GM04504 (cell line): ENCODE measurements around the gene LRRK1.

ENCODE experiments used
- DNase-seq: peaks from one replicate; pipeline ENCODE4 v3.0.0-alpha.2; 2012; ENCODE audit warnings: low read depth

LRRK1 gene

GRCh38 chr15:101112336-101113113 lies 193.4 kb downstream of the LRRK1 start:
- DNase-seq, result no peak

DNA sequence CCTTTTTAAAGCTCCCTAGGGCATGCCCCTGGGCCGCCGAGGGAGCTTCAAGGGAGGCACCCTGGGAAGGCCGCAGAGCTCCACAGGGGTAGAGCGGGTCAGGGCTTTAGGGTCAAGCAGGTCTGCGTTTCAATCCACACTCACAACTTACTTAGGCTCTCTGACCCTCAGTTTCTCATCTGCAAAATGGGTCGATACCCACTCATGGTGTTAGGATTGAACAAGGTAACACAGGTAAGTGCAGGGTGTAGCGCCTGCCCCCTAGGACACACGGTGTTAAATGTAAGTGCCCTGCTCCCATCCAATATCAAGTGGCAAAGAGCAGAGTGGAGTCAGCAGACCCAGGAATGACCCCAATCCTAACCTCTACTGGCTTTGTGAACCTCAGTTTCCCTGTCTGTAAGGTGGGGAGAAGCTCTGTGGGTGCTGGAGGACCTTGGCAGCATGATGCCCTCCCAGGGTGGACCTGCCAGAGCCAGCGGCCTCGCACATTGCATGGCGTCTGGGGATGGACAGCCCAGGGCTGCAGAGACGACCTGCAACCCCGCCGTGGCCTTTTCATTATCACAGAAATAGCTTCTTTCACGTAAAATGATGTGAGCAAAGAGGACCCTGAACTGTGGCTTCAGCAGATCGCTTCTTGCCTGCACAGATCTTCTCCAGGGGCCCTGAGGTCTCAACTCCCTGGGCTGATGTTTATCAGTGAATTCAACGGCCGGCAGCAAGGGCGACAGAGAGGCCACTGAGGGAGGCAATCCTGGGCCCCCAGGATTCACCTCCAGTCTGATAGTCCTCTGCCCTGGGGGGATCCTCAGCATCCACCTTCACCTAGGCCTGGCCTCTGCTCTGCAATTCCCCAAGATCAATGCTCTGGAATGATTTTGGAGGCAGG lies 194.2 kb downstream of the LRRK1 start:
- DNase-seq, result no peak

- no peak for DNase-seq
Measured at GRCh38 chr15:101114166-101114565, 195.0 kb downstream of the LRRK1 start.

DNA sequence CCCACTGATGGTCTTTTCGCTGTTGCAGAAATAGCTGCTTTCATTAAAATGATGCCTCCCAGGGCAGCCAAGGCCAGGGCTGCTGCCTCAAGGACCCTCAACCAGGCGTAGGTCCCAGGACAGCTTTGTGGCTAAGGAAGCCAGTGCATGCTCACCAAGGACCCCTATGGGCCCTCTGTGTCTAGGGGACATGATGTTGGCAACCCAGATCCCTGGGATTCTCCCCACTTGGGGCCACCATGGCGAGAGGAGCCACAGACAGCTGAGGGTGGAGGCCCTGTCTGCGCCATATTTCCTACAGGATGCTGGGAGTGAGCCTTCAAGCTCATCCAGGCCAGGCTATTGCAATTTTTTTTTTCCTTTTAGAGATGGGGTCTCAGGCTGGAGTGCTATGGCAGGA lies 195.5 kb downstream of the LRRK1 start:
- no peak for DNase-seq

DNA sequence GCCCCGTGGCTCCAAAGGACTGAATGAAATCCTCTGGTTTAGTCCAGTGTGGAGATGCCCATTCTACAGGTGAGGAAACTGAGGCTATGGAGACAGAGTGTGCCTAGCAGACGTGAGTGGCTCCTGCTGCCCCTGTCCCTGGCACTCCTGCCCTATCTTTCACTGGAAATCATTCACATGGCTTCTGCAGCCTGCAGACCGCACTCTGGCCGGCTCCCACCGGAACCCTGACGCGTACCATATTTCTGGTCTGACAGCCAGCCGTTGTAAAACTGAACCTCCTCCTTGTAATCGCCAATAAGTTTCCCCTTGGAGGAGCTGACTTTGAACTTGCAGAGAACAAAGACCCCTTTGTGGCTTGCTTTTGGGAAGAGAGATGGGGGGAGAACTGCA lies 196.2 kb downstream of the LRRK1 start:
- no peak for DNase-seq

DNA sequence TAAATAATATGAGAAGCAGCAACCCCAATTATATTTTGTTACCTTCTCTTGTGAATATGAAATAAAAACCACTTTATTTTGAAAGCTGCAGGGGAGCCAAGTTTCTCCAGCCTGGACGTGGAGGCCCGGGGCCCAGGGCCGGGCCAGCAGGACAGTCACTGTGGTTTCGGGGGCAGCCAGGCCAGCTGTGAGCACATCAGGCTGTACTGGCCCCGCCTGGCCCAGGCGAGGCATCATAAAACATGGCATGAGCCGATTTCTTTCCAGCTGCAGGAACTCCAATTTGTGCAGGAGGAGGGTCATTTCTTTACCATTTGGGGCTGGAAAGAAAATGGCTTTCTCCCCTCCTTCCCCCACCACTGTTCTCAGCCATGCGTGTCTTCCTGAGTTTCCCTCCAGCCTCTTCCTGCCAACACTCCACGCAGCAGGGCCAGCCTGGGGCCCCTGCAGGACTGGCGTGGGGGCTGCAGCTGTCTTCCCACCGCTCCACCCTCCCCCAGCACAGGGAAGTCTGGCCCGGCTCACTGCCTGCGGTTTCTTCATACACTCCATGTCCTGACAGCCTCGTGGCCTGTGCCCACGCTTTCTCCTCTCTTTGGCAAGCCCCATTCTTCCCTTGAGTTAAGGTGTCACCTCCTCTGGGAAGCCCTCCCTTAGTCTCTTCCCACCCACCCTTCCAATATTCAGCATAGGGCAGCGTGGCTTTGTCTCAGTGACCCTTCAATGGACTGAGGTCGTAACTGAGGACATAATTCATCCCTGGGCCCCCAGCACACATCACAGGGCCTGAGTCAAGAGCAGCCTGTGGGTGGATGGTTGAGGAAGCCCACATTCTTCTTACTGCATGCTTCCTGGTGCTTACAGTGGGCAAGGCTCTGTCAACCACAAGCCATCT lies 196.9 kb downstream of the LRRK1 start:
- DNase-seq, result no peak

- no peak for DNase-seq
Measured at GRCh38 chr15:101116681-101116976, 197.5 kb downstream of the LRRK1 start.

DNA sequence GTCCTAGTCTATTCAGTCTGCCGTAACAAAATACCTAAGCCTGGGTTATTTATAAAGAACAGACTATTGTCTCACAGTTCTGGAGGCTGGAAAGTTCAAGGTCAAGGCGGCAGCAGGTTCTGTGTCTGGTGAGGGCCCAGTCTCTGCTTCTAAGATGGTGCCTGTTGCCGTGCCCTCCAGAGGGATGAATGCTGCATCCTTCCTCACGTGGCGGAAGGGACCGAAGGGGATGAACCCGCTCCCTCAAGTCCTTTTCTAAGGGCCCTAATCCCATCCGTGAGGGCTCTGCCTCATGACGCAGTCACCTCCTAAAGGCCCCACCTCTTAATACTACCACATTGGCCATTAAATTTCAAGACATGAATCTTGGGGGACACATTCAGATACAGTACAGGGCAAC lies 199.0 kb downstream of the LRRK1 start:
- DNase-seq, result no peak

GRCh38 chr15:101118615-101119014 lies 199.5 kb downstream of the LRRK1 start:
- no peak for DNase-seq

GRCh38 chr15:101119181-101119580 lies 200.0 kb downstream of the LRRK1 start:
- DNase-seq, result no peak
